Measurements from ENCODE around the gene SRPK1. TPM values are rescaled to one million over a fixed set of nuclear protein-coding genes. Genes with fewer than 3 reads are reported as not detected.

SRPK1 gene
- total RNA-seq, 1 donor from 2014 or later = 51.5 TPM

DNA sequence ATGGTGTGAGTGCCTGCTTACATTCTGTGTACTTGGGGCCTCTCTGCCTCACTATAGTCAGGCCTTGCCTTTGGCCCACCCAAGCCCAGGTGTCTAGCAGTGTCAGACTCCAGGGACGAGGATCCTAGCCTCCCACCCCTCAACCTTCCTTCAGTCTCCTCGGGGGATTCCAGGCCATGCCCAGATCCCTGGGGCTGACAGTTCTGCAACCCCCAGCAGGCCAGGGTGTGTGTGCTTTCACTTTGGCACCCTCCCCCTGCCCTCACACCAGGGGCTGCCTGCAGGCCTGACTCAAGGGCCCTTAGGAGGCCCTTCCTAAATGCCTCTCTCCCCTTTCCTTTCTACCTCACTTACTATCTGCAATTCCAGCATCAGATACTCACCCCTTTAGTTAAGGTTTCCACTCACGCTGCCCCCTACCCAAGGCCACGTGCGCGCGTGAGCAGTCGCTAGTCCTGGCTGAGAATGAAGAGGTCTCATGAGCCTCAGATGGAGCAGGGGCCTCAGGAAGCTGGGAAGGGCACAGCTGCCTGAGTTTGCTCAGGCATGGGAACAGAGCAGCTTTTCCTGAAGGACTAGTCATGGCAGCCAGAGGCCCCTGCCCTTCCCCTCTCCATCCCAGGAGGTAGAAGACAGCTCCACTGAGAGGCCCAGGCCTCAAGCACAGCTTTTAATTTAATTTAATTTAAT lies 122.9 kb downstream of the SRPK1 start:
- Mint-ChIP-seq H3K4me3 (no peak overlapping the region), H3K9me3 (no peaks in the 10 kb centered on the region), H3K27me3 (peaks cover 6% of the 10 kb centered on the region), H3K27ac (no peak overlapping the region), H3K4me1 (no peaks in the 10 kb centered on the region), H3K36me3 (ENCODE audit: low read depth) (no peaks in the 10 kb centered on the region)
- ChIA-PET POLR2A (no interaction called here), CTCF (no interaction called here)
- no peak for DNase-seq
- intact Hi-C loops (cut with micrococcal nuclease) = no loop called here
- TF ChIP-seq, protein P1, sequence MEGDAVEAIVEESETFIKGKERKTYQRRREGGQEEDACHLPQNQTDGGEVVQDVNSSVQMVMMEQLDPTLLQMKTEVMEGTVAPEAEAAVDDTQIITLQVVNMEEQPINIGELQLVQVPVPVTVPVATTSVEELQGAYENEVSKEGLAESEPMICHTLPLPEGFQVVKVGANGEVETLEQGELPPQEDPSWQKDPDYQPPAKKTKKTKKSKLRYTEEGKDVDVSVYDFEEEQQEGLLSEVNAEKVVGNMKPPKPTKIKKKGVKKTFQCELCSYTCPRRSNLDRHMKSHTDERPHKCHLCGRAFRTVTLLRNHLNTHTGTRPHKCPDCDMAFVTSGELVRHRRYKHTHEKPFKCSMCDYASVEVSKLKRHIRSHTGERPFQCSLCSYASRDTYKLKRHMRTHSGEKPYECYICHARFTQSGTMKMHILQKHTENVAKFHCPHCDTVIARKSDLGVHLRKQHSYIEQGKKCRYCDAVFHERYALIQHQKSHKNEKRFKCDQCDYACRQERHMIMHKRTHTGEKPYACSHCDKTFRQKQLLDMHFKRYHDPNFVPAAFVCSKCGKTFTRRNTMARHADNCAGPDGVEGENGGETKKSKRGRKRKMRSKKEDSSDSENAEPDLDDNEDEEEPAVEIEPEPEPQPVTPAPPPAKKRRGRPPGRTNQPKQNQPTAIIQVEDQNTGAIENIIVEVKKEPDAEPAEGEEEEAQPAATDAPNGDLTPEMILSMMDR (IDR thresholded peaks at IDR 0.05) = no peak
- no peak for ATAC-seq (ENCODE audit: low read depth)

- no peak for ATAC-seq (ENCODE audit: low read depth)
- Mint-ChIP-seq H3K36me3 (ENCODE audit: low read depth) (no peaks in the 10 kb centered on the region), H3K4me1 (no peaks in the 10 kb centered on the region), H3K27ac (no peak overlapping the region), H3K9me3 (no peaks in the 10 kb centered on the region), H3K4me3 (no peak overlapping the region), H3K27me3 (peaks cover 6% of the 10 kb centered on the region)
- POLR2A ChIA-PET = no interaction called here
- CTCF ChIA-PET = no interaction called here
- intact Hi-C loops (cut with micrococcal nuclease) = no loop called here
- DNase-seq = no peak
- TF ChIP-seq, protein P1 (IDR thresholded peaks at IDR 0.05) = no peak
Measured at GRCh38 chr6:35796236-35796635, 124.7 kb downstream of the SRPK1 start.

DNA sequence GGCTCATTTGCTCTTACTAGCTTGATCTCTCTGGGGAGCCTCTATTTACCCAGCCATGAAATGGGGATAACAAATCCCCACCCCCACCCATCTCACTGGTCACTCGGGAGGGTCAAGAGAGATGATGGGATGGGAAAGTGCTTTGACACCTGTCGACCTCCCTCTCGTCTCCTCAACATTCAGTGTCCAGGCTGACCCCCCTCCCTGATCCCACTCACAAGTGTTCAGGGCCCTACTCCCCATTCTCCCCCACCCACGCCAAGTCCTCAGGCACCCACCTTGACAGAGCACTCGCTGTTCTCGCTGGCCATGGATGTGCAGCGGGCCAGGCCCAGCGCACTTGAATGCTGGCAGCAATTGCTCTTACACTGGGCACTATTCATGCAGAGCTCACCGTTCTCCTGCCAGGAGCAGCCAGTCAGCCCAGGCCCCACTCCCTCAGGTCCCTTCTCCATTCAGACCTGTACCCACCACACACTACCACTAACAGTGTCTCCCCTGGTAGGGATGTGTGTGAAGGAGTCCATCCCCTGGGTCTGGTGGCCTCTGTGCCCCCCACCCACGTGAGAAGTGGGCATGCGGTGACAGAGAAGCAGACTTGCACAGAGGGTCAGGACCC lies 125.3 kb downstream of the SRPK1 start:
- DNase-seq (no peak), ATAC-seq (ENCODE audit: low read depth) (no peak)
- Mint-ChIP-seq H3K36me3 (ENCODE audit: low read depth) (no peaks in the 10 kb centered on the region), H3K27me3 (peaks cover 6% of the 10 kb centered on the region), H3K27ac (no peak overlapping the region), H3K4me1 (no peaks in the 10 kb centered on the region), H3K4me3 (no peak overlapping the region), H3K9me3 (no peaks in the 10 kb centered on the region)
- intact Hi-C loops (cut with micrococcal nuclease) = no loop called here
- ChIA-PET POLR2A (no interaction called here), CTCF (no interaction called here)
- TF ChIP-seq, protein P1 (IDR thresholded peaks at IDR 0.05) = no peak

GRCh38 chr6:35794536-35795452 lies 126.1 kb downstream of the SRPK1 start:
- Mint-ChIP-seq H3K27ac (no peak overlapping the region), H3K9me3 (no peaks in the 10 kb centered on the region), H3K36me3 (ENCODE audit: low read depth) (no peaks in the 10 kb centered on the region), H3K27me3 (peaks cover 5% of the 10 kb centered on the region), H3K4me1 (no peaks in the 10 kb centered on the region), H3K4me3 (no peak overlapping the region)
- ChIA-PET POLR2A (no interaction called here), CTCF (no interaction called here)
- DNase-seq = no peak
- TF ChIP-seq, protein P1 (IDR thresholded peaks at IDR 0.05) = no peak
- intact Hi-C loops (cut with micrococcal nuclease) = no loop called here
- no peak for ATAC-seq (ENCODE audit: low read depth)

DNA sequence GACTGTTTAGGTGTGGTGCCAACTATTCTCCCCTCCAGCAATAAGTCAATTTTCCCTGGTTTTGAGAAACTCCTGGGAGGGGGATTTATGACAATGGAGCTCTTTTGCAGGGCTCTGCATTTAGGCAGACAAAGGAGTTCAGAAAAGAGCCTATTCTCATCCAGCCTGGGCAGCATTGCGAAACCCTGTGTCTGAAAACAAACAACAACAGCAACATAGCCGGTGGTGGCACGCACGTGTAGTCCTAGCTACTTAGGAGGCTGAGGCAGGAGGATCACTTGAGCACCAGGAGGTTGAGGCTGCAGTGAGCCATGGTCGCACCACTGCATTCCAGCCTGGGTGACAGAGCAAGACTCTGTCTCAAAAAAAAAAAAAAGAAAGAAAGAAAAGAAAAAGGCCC lies 130.2 kb downstream of the SRPK1 start:
- no peak for ATAC-seq (ENCODE audit: low read depth)
- Mint-ChIP-seq H3K4me3 (no peak overlapping the region), H3K36me3 (ENCODE audit: low read depth) (no peaks in the 10 kb centered on the region), H3K27me3 (peaks cover 27% of the 10 kb centered on the region), H3K4me1 (no peaks in the 10 kb centered on the region), H3K27ac (no peak overlapping the region), H3K9me3 (no peaks in the 10 kb centered on the region)
- TF ChIP-seq, protein P1 (IDR thresholded peaks at IDR 0.05) = no peak
- DNase-seq = no peak
- intact Hi-C loops (cut with micrococcal nuclease) = no loop called here
- CTCF ChIA-PET = no interaction called here
- POLR2A ChIA-PET = no interaction called here

All from activated B cell treated with CpG ODN at 0.5 μM for 24 hours (primary cell).